Measurements from ENCODE around the gene PHF2.

The PHF2 gene

GRCh38 chr9:93558503-93558902 lies 17.9 kb upstream of the PHF2 start:
- H3K9me3 ChIP-seq: no peaks in the 10 kb centered on the region
- no peaks in the 10 kb centered on the region for H3K4me1 ChIP-seq
- H3K27ac ChIP-seq: no peak overlapping the region
- no peak overlapping the region for H3K4me3 ChIP-seq
- intact Hi-C loops (cut with DNase I; ENCODE audit: low total_unique reads): no loop called here
- TF ChIP-seq CTCF (IDR thresholded peaks at IDR 0.05): no peak
- peaks cover 50 to 87% (median 71%) of the 10 kb centered on the region in 3 donors for H3K36me3 ChIP-seq
- H3K27me3 ChIP-seq: no peaks in the 10 kb centered on the region
- no peak for DNase-seq

- H3K27ac ChIP-seq: no peak overlapping the region
- no peak for DNase-seq
- H3K4me3 ChIP-seq: no peak overlapping the region
- H3K9me3 ChIP-seq: no peaks in the 10 kb centered on the region
- TF ChIP-seq CTCF (IDR thresholded peaks at IDR 0.05): no peak
- H3K27me3 ChIP-seq: no peaks in the 10 kb centered on the region
- intact Hi-C loops (cut with DNase I; ENCODE audit: low total_unique reads): loop anchor here (10.0 kb wide), 1 partner anchor 396 kb away; no protein-coding TSS in a partner anchor
- peaks cover 53 to 84% (median 69%) of the 10 kb centered on the region in 3 donors for H3K36me3 ChIP-seq
- no peaks in the 10 kb centered on the region for H3K4me1 ChIP-seq
These were observed 15.4 kb upstream of the PHF2 start for GRCh38 chr9:93560991-93561390.

GRCh38 chr9:93562157-93562556 lies 14.2 kb upstream of the PHF2 start:
- no peak for DNase-seq
- H3K27me3 ChIP-seq: no peaks in the 10 kb centered on the region
- no peak overlapping the region for H3K4me3 ChIP-seq
- peaks cover 53 to 73% (median 60%) of the 10 kb centered on the region in 3 donors for H3K36me3 ChIP-seq
- intact Hi-C loops (cut with DNase I; ENCODE audit: low total_unique reads): loop anchor here (10.0 kb wide), 1 partner anchor 397 kb away; no protein-coding TSS in a partner anchor
- H3K27ac ChIP-seq: no peak overlapping the region
- TF ChIP-seq CTCF (IDR thresholded peaks at IDR 0.05): no peak
- H3K9me3 ChIP-seq: no peaks in the 10 kb centered on the region
- peaks cover 0 to 4% (median 3%) of the 10 kb centered on the region in 4 donors for H3K4me1 ChIP-seq

GRCh38 chr9:93565089-93565488 lies 11.3 kb upstream of the PHF2 start:
- TF ChIP-seq CTCF (IDR thresholded peaks at IDR 0.05): no peak
- peaks cover 30 to 44% (median 30%) of the 10 kb centered on the region in 3 donors for H3K36me3 ChIP-seq
- no peaks in the 10 kb centered on the region for H3K9me3 ChIP-seq
- no peaks in the 10 kb centered on the region for H3K27me3 ChIP-seq
- intact Hi-C loops (cut with DNase I; ENCODE audit: low total_unique reads): loop anchor here (10.0 kb wide), 1 partner anchor 400 kb away; no protein-coding TSS in a partner anchor
- no peak overlapping the region for H3K27ac ChIP-seq
- H3K4me3 ChIP-seq: no peak overlapping the region
- DNase-seq: no peak
- H3K4me1 ChIP-seq: peaks cover 0 to 10% (median 9%) of the 10 kb centered on the region in 4 donors

- H3K27ac ChIP-seq: peak overlapping the region; percentile 88 to 97
- peak overlapping the region; percentile 58 to 60 for H3K4me3 ChIP-seq
- peak; percentile 97 to 99 for DNase-seq
- intact Hi-C loops (cut with DNase I; ENCODE audit: low total_unique reads): loop anchor here (10.0 kb wide), 1 partner anchor 402 kb away; no protein-coding TSS in a partner anchor
- H3K27me3 ChIP-seq: no peaks in the 10 kb centered on the region
- peaks cover 0 to 10% (median 9%) of the 10 kb centered on the region in 4 donors for H3K4me1 ChIP-seq
- H3K36me3 ChIP-seq: peaks cover 20 to 31% (median 26%) of the 10 kb centered on the region in 3 donors
- H3K9me3 ChIP-seq: no peaks in the 10 kb centered on the region
- peak; percentile 92 to 95 for TF ChIP-seq CTCF (IDR thresholded peaks at IDR 0.05)
These were observed 9.7 kb upstream of the PHF2 start for GRCh38 chr9:93566408-93567270.

Measured in tibial artery (tissue), 4 donors.